Measurements from ENCODE around the gene EPHA5. TPM values are rescaled to one million over a fixed set of nuclear protein-coding genes. Genes with fewer than 3 reads are reported as not detected.

The EPHA5 gene
- total RNA-seq, 1 experiment from 2014 or later, result not detected

DNA sequence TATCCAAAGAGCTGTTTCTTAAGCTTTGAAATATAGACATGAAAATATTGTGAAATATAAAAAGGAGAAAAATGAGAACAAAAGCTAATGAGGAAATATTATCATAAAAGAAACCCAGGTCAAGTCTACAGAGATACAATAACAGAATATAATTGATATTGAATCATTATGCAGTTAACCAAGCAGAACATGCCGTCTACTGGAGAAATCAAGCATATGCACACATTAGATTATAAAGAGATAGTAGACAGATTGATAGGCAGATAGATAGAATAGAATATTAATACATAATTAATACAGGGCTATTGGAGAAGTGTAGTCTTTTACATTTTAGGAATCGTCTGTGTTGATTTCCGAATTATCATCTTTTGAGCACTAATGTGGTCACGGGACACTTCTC is 208.5 kb downstream of the EPHA5 start:
- H2BK15ac ChIP-seq (ENCODE audit: low read depth, low read length), result no peak overlapping the region
- H2BK20ac ChIP-seq (ENCODE audit: low read depth, low read length, poor library complexity, severe bottlenecking), result no peak overlapping the region
- no peak overlapping the region for H3K4ac ChIP-seq (ENCODE audit: low read depth, low read length)
- H2BK12ac ChIP-seq (ENCODE audit: insufficient read length, low read depth, low read length), result no peak overlapping the region
- Mint-ChIP-seq H3K36me3 (ENCODE audit: insufficient read depth in 1 of 3, low read depth in 3 of 3) (no peaks in the 10 kb centered on the region), H3K27ac (no peak overlapping the region), H3K9me3 (no peaks in the 10 kb centered on the region), H3K27me3 (ENCODE audit: low read depth) (no peaks in the 10 kb centered on the region), H3K4me3 (no peak overlapping the region), H3K4me1 (peaks cover 3 to 4% of the 10 kb centered on the region in 2 experiments)
- H3T11ph ChIP-seq (ENCODE audit: low read length), result no peak overlapping the region
- TF ChIP-seq, protein P1, sequence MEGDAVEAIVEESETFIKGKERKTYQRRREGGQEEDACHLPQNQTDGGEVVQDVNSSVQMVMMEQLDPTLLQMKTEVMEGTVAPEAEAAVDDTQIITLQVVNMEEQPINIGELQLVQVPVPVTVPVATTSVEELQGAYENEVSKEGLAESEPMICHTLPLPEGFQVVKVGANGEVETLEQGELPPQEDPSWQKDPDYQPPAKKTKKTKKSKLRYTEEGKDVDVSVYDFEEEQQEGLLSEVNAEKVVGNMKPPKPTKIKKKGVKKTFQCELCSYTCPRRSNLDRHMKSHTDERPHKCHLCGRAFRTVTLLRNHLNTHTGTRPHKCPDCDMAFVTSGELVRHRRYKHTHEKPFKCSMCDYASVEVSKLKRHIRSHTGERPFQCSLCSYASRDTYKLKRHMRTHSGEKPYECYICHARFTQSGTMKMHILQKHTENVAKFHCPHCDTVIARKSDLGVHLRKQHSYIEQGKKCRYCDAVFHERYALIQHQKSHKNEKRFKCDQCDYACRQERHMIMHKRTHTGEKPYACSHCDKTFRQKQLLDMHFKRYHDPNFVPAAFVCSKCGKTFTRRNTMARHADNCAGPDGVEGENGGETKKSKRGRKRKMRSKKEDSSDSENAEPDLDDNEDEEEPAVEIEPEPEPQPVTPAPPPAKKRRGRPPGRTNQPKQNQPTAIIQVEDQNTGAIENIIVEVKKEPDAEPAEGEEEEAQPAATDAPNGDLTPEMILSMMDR (conservative IDR thresholded peaks at IDR 0.05), result no peak
- no peak overlapping the region for H2AK5ac ChIP-seq (ENCODE audit: insufficient read length, low read length)
- no peak overlapping the region for H3K9ac ChIP-seq (ENCODE audit: extremely low read depth, insufficient read length, low read length)
- no peak overlapping the region for H4K5ac ChIP-seq (ENCODE audit: insufficient read length, low read depth, low read length)
- H3K79me2 ChIP-seq (ENCODE audit: insufficient read depth, low read length), result no peaks in the 10 kb centered on the region
- WGBS (ENCODE audit: extremely low coverage, insufficient read length, low lambda C conversion rate), result no CpG with 5 or more reads among the region's 4 CpGs
- no peak overlapping the region for H2BK120ac ChIP-seq (ENCODE audit: low read depth, low read length, poor library complexity, severe bottlenecking)
- H3K56ac ChIP-seq (ENCODE audit: insufficient read length, low read depth, low read length), result no peak overlapping the region
- no peak for DNase-seq
- no peaks in the 10 kb centered on the region for H3K79me1 ChIP-seq (ENCODE audit: insufficient read depth, low read depth, low read length, poor library complexity, severe bottlenecking)
- H2BK5ac ChIP-seq (ENCODE audit: insufficient read length, low read length), result no peak overlapping the region
- H3K23ac ChIP-seq (ENCODE audit: insufficient read length, low read depth, low read length), result no peak overlapping the region
- no peak overlapping the region for H4K91ac ChIP-seq (ENCODE audit: insufficient read length, low read depth, low read length)
- H3K4me1 ChIP-seq (ENCODE audit: insufficient read depth, low read length), result no peaks in the 10 kb centered on the region
- H2AFZ ChIP-seq (ENCODE audit: low read length), result no peak overlapping the region
- H4K8ac ChIP-seq (replicated peaks; ENCODE audit: insufficient read length, low read depth, low read length), result no peak overlapping the region
- no peaks in the 10 kb centered on the region for H4K20me1 ChIP-seq (ENCODE audit: control insufficient read depth, insufficient read depth, insufficient read length)
- H3K27ac ChIP-seq (ENCODE audit: insufficient read length, low read depth, low read length), result no peak overlapping the region
- H3K4me2 ChIP-seq (ENCODE audit: insufficient read depth, insufficient read length, low read length), result no peak overlapping the region
- no peaks in the 10 kb centered on the region for H3K9me3 ChIP-seq (ENCODE audit: control insufficient read depth, low read depth, low read length)
- H3K18ac ChIP-seq (ENCODE audit: insufficient read length, low read depth, low read length), result no peak overlapping the region
- no peaks in the 10 kb centered on the region for H3K23me2 ChIP-seq (ENCODE audit: insufficient read length, low read depth, low read length, poor library complexity, severe bottlenecking)
- H3K27me3 ChIP-seq (ENCODE audit: insufficient read depth, low read length), result no peaks in the 10 kb centered on the region
- no peak overlapping the region for H3K14ac ChIP-seq (ENCODE audit: insufficient read depth, low read length)
